HepG2 (cell line): ENCODE measurements around the gene ZNF175. TPM values are rescaled to one million over a fixed set of nuclear protein-coding genes. Genes with fewer than 3 reads are reported as not detected.

ENCODE experiments used
- ESRRA ChIP-seq: sonication (generic); formaldehyde crosslinking; IDR thresholded peaks from 2 replicates; pipeline ENCODE4 v1.5.1; 2020; ENCODE audit warnings: mild to moderate bottlenecking, low read depth, missing genetic modification reagents
- ETV6 ChIP-seq: sonication (generic); formaldehyde crosslinking; conservative IDR thresholded peaks from 2 replicates; pipeline ENCODE4 v1.4.0; 2020; ENCODE audit warnings: missing genetic modification reagents
- FOXA1 ChIP-seq, 2 experiments: fragments of 450-650 bp in 1 of 2; sonication (generic) in 1 of 2; formaldehyde crosslinking in 1 of 2; IDR thresholded peaks; 2 replicates each; pipeline versions ENCODE4 v1.4.0 to v1.6.1; 2016 to 2020; ENCODE audit warnings: missing genetic modification reagents in 1 of 2
- FOXC1 ChIP-seq: sonication (generic); formaldehyde crosslinking; IDR thresholded peaks from 2 replicates; pipeline ENCODE4 v1.8.0; 2022; ENCODE audit warnings: mild to moderate bottlenecking, missing genetic modification reagents, borderline replicate concordance
- GTF2F1 ChIP-seq: fragments of 150-350 bp; IDR thresholded peaks from 2 replicates; pipeline ENCODE4 v1.6.1; 2014; ENCODE audit warnings: low read length
- ISL2 ChIP-seq: sonication (generic); formaldehyde crosslinking; IDR thresholded peaks from 2 replicates; pipeline ENCODE4 v1.5.0; 2020; ENCODE audit warnings: missing genetic modification reagents
- KDM3A ChIP-seq: IDR thresholded peaks from 2 replicates; pipeline ENCODE4 v1.6.1; 2018; ENCODE audit warnings: low read depth, missing compliant biosample characterization
- KLF11 ChIP-seq: IDR thresholded peaks from 2 replicates; pipeline ENCODE4 v1.6.1; 2016; ENCODE audit warnings: missing compliant biosample characterization
- MED13 ChIP-seq: sonication (generic); formaldehyde crosslinking; IDR thresholded peaks from 2 replicates; pipeline ENCODE4 v1.5.0; 2020; ENCODE audit warnings: missing genetic modification reagents
- NFAT5 ChIP-seq: sonication (generic); formaldehyde crosslinking; IDR thresholded peaks from 2 replicates; pipeline ENCODE4 v1.4.0; 2020; ENCODE audit warnings: missing genetic modification reagents
- NRL ChIP-seq: sonication (generic); formaldehyde crosslinking; IDR thresholded peaks from 2 replicates; pipeline ENCODE4 v1.5.0; 2020; ENCODE audit warnings: missing genetic modification reagents, mild to moderate bottlenecking, moderate library complexity, borderline replicate concordance
- SP5 ChIP-seq: IDR thresholded peaks from 2 replicates; pipeline ENCODE4 v1.6.1; 2016; ENCODE audit warnings: low read depth, borderline replicate concordance
- SPEN ChIP-seq: sonication (generic); formaldehyde crosslinking; IDR thresholded peaks from 2 replicates; pipeline ENCODE4 v1.5.1; 2020; ENCODE audit warnings: low read depth, mild to moderate bottlenecking, missing genetic modification reagents
- SUZ12 ChIP-seq: fragments of 150-350 bp; IDR thresholded peaks from 2 replicates; pipeline ENCODE4 v1.6.1; 2014; ENCODE audit warnings: low read depth, low read length
- TFDP2 ChIP-seq: sonication (generic); formaldehyde crosslinking; IDR thresholded peaks from 2 replicates; pipeline ENCODE4 v1.4.0; 2020; ENCODE audit warnings: missing genetic modification reagents
- TP53 ChIP-seq: sonication (generic); formaldehyde crosslinking; conservative IDR thresholded peaks from 2 replicates; pipeline ENCODE4 v1.4.0; 2020; ENCODE audit warnings: missing genetic modification reagents
- ZNF280D ChIP-seq: sonication (generic); formaldehyde crosslinking; IDR thresholded peaks from 2 replicates; pipeline ENCODE4 v1.5.1; 2020; ENCODE audit warnings: mild to moderate bottlenecking, missing genetic modification reagents
- ZNF451 ChIP-seq: sonication (generic); formaldehyde crosslinking; IDR thresholded peaks from 2 replicates; pipeline ENCODE4 v1.5.0; 2020; ENCODE audit warnings: mild to moderate bottlenecking, missing genetic modification reagents
- ZNF556 ChIP-seq: sonication (generic); formaldehyde crosslinking; IDR thresholded peaks from 2 replicates; pipeline ENCODE4 v1.4.0; 2020; ENCODE audit warnings: mild to moderate bottlenecking, missing genetic modification reagents, borderline replicate concordance
- ZNF772 ChIP-seq: sonication (generic); formaldehyde crosslinking; IDR thresholded peaks from 2 replicates; pipeline ENCODE4 v1.5.0; 2020; ENCODE audit warnings: mild to moderate bottlenecking, missing genetic modification reagents
- ZNF780A ChIP-seq: sonication (generic); formaldehyde crosslinking; IDR thresholded peaks from 2 replicates; pipeline ENCODE4 v1.8.0; 2022; ENCODE audit warnings: mild to moderate bottlenecking, missing genetic modification reagents, moderate library complexity
- polyA plus RNA-seq, 8 experiments: library from polyadenylated mRNA; depleted of rRNA in 3 of 8; stranded (reverse) in 7 of 8; unstranded in 1 of 8; fragments of >200 nt; fragmentation: Illumina TruSeq in 4 of 8; extraction: Trizol in 4 of 8; gene quantifications; 2 replicates each; pipeline versions ENCODE4 v1.2.1 to v1.2.3, GENCODE V29; 2011 to 2016; ENCODE audit warnings: low read depth in 4 of 8, missing spikeins in 1 of 8, mixed read lengths in 1 of 8; ENCODE audit not compliant: insufficient read depth in 1 of 8
- total RNA-seq, 5 experiments: library from RNA; depleted of rRNA; stranded (reverse); fragments of >200 nt; fragmentation: Illumina TruSeq; extraction: Trizol; gene quantifications; 2 replicates each; pipeline ENCODE4 v1.2.3, GENCODE V29; 2016; ENCODE audit warnings: low read depth in 1 of 5

The ZNF175 gene
- total and polyA plus RNA-seq, 2 of the 13 experiments (the other 11 are each of a cell fraction or from before 2014, with no cell fraction given), result 1.2 to 1.5 TPM

GRCh38 chr19:51607920-51608562 is 37.0 kb downstream of the ZNF175 start (continued):
- TF ChIP-seq KDM3A (CRISPR knock-in tag) (peak; percentile 50; the same call in 1 of the 2 replicates), KLF11 (CRISPR knock-in tag) (peak; percentile 95), SPEN (CRISPR knock-in tag) (peak; percentile 59; the same call in 1 of the 2 replicates), ZNF280D (0 out of 2 replicates have a peak, but pooled peaks have one; percentile 34), TP53 (CRISPR knock-in tag) (peak; percentile 89), SUZ12 (no peak), ESRRA (CRISPR knock-in tag) (0 out of 2 replicates have a peak, but pooled peaks have one; percentile 36), MED13 (CRISPR knock-in tag) (peak; percentile 81; the same call in 1 of the 2 replicates), NFAT5 (CRISPR knock-in tag) (peak; percentile 95), NRL (CRISPR knock-in tag) (peak; percentile 54; the same call in 1 of the 2 replicates), ZNF451 (CRISPR knock-in tag) (peak; percentile 80; the same call in 1 of the 2 replicates), FOXC1 (CRISPR knock-in tag) (peak; percentile 48; the same call in 1 of the 2 replicates), ISL2 (CRISPR knock-in tag) (peak; percentile 74), ZNF772 (CRISPR knock-in tag) (peak; percentile 98), ETV6 (CRISPR knock-in tag) (peak; percentile 96), ZNF556 (CRISPR knock-in tag) (0 out of 2 replicates have a peak, but pooled peaks have one; percentile 62), FOXA1 (IDR thresholded peaks at IDR 0.05) (no peak), FOXA1 (CRISPR knock-in tag; IDR thresholded peaks at IDR 0.05) (no peak), SP5 (CRISPR knock-in tag) (peak; percentile 46; the same call in 1 of the 2 replicates), TFDP2 (CRISPR knock-in tag) (0 out of 2 replicates have a peak, but pooled peaks have one; percentile 42), ZNF780A (CRISPR knock-in tag) (peak; percentile 91), GTF2F1 (no peak)
